T-helper 22 cell (primary cell): ENCODE data around the gene XRN1.

Experiments used
- DNase-seq: peaks from one replicate; pipeline ENCODE4 v3.0.0-alpha.2; 2020; ENCODE audit warnings: low read depth

The XRN1 gene

GRCh38 chr3:142270407-142270806 lies 177.4 kb downstream of the XRN1 start:
- no peak for DNase-seq

GRCh38 chr3:142269767-142270166 lies 178.1 kb downstream of the XRN1 start:
- DNase-seq, result no peak

GRCh38 chr3:142268426-142268825 lies 179.4 kb downstream of the XRN1 start:
- DNase-seq, result no peak

- no peak for DNase-seq
These were observed 180.6 kb downstream of the XRN1 start for GRCh38 chr3:142267269-142267668.

GRCh38 chr3:142263112-142263511 lies 184.7 kb downstream of the XRN1 start:
- no peak for DNase-seq

- DNase-seq, result no peak
These were observed 188.5 kb downstream of the XRN1 start for GRCh38 chr3:142259359-142259758.

GRCh38 chr3:142256712-142257333 lies 191.0 kb downstream of the XRN1 start:
- no peak for DNase-seq
